GM13976 (cell line): ENCODE data around the gene RNF4.

Source experiments
- DNase-seq: peaks from one replicate; pipeline ENCODE4 v3.0.0; 2012; ENCODE audit warnings: low spot score
- CTCF ChIP-seq: IDR thresholded peaks from 2 replicates; pipeline ENCODE4 v1.5.1; 2012; ENCODE audit warnings: borderline replicate concordance, mild to moderate bottlenecking; ENCODE audit not compliant: insufficient read depth; ENCODE audit errors: extremely low read depth, missing control alignments, control extremely low read depth
- in situ Hi-C: fragments of 300-500 bp; cut with MboI; formaldehyde crosslinking; loops from one replicate; pipeline ENCODE4 v1.12.0; 2022; ENCODE audit warnings: low sequenced_read_pairs, mixed read lengths, inconsistent platforms; ENCODE audit not compliant: unreplicated experiment

RNF4 gene

DNA sequence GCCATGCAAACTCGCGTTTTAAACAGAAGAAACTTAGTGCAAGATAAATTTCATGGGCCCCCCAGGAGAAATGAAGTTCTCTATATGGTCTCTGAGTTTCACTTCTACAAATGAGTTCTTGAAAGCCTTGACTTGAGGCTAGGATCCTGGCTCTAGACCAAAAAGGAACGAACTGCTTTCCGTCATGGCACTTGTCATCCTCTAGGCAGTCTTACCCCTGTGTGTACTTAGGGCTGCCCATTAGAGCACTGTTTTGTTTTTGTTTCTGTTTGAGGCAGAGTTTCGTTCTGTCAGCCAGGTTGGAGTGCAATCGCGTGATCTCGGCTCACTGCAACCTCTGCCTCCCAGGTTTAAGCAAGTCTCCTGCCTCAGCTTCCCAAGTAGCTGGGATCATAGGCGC lies 29.0 kb downstream of the RNF4 start:
- in situ Hi-C loops = no loop called here
- peak; percentile 76 for DNase-seq
- TF ChIP-seq CTCF = no peak

GRCh38 chr4:2500547-2500946 lies 31.6 kb downstream of the RNF4 start:
- no peak for DNase-seq
- no peak for TF ChIP-seq CTCF
- in situ Hi-C loops = no loop called here

GRCh38 chr4:2501034-2501594 lies 32.2 kb downstream of the RNF4 start:
- TF ChIP-seq CTCF = no peak
- DNase-seq = no peak

GRCh38 chr4:2503809-2504208 lies 34.9 kb downstream of the RNF4 start:
- in situ Hi-C loops = no loop called here
- TF ChIP-seq CTCF = no peak
- DNase-seq = no peak

More at GRCh38 chr4:2501034-2501594, 32.2 kb downstream of the RNF4 start:
- in situ Hi-C loops = no loop called here

GRCh38 chr4:2507259-2507658 lies 38.4 kb downstream of the RNF4 start:
- no peak for TF ChIP-seq CTCF
- no peak for DNase-seq
- in situ Hi-C loops = no loop called here

GRCh38 chr4:2507855-2508254 lies 38.9 kb downstream of the RNF4 start:
- in situ Hi-C loops = no loop called here

More at GRCh38 chr4:2507855-2508254, 38.9 kb downstream of the RNF4 start:
- no peak for DNase-seq
- no peak for TF ChIP-seq CTCF
